ENCODE data around the gene E2F4.

The E2F4 gene

GRCh38 chr16:67227567-67227921 lies 35.6 kb downstream of the E2F4 start:
- no peaks in the 10 kb centered on the region for H3K27me3 ChIP-seq (replicated peaks)
- H3K27ac ChIP-seq: peak overlapping the region; percentile 77
- H3K4me3 ChIP-seq (ENCODE audit: low read depth, low read length): peak overlapping the region; percentile 98
- no peak for DNase-seq
- no peak for TF ChIP-seq CTCF (IDR thresholded peaks at IDR 0.05; ENCODE audit: low read depth, low read length, missing control alignments)
- in situ Hi-C loops (cut with HindIII; ENCODE audit: low pct_ligation_motif_present, low sequenced_read_pairs): no loop called here
- H3K36me3 ChIP-seq (replicated peaks): peaks cover 44% of the 10 kb centered on the region

- no peak overlapping the region for H3K27ac ChIP-seq
- DNase-seq: no peak
- H3K27me3 ChIP-seq (replicated peaks): no peaks in the 10 kb centered on the region
- TF ChIP-seq CTCF (IDR thresholded peaks at IDR 0.05; ENCODE audit: low read depth, low read length, missing control alignments): no peak
- H3K36me3 ChIP-seq (replicated peaks): peaks cover 48% of the 10 kb centered on the region
- in situ Hi-C loops (cut with HindIII; ENCODE audit: low pct_ligation_motif_present, low sequenced_read_pairs): no loop called here
- H3K4me3 ChIP-seq (ENCODE audit: low read depth, low read length): peak overlapping the region; percentile 98
Observed at GRCh38 chr16:67228034-67228785, 36.3 kb downstream of the E2F4 start.

- in situ Hi-C loops (cut with HindIII; ENCODE audit: low pct_ligation_motif_present, low sequenced_read_pairs): no loop called here
- no peak overlapping the region for H3K4me3 ChIP-seq (ENCODE audit: low read depth, low read length)
- no peaks in the 10 kb centered on the region for H3K27me3 ChIP-seq (replicated peaks)
- H3K27ac ChIP-seq: no peak overlapping the region
- H3K36me3 ChIP-seq (replicated peaks): peaks cover 52% of the 10 kb centered on the region
- no peak for DNase-seq
- TF ChIP-seq CTCF (IDR thresholded peaks at IDR 0.05; ENCODE audit: low read depth, low read length, missing control alignments): no peak
Observed at GRCh38 chr16:67228905-67229304, 37.0 kb downstream of the E2F4 start.

- no peak for DNase-seq
- Histone ChIP-seq H3K27ac (no peak overlapping the region), H3K27me3 (replicated peaks) (no peaks in the 10 kb centered on the region), H3K4me3 (ENCODE audit: low read depth, low read length) (no peak overlapping the region), H3K36me3 (replicated peaks) (peaks cover 63% of the 10 kb centered on the region)
- TF ChIP-seq CTCF (IDR thresholded peaks at IDR 0.05; ENCODE audit: low read depth, low read length, missing control alignments): no peak
- in situ Hi-C loops (cut with HindIII; ENCODE audit: low pct_ligation_motif_present, low sequenced_read_pairs): no loop called here
Observed at GRCh38 chr16:67229906-67230808, 38.2 kb downstream of the E2F4 start.

- H3K27me3 ChIP-seq (replicated peaks): no peaks in the 10 kb centered on the region
- peaks cover 71% of the 10 kb centered on the region for H3K36me3 ChIP-seq (replicated peaks)
- in situ Hi-C loops (cut with HindIII; ENCODE audit: low pct_ligation_motif_present, low sequenced_read_pairs): no loop called here
- no peak overlapping the region for H3K27ac ChIP-seq
- TF ChIP-seq CTCF (IDR thresholded peaks at IDR 0.05; ENCODE audit: low read depth, low read length, missing control alignments): no peak
- DNase-seq: no peak
- no peak overlapping the region for H3K4me3 ChIP-seq (ENCODE audit: low read depth, low read length)
Observed at GRCh38 chr16:67230809-67231660, 39.1 kb downstream of the E2F4 start.
